Epithelial cell of proximal tubule (primary cell): ENCODE results near the gene POLG2. TPM values are rescaled to one million over a fixed set of nuclear protein-coding genes. Genes with fewer than 3 reads are reported as not detected.
"Not testable (repeated sequence)": the region's sequence is repeated elsewhere in the genome, so short reads cannot be mapped to it uniquely, and the experiment has no call there.

ENCODE experiments used
- DNase-seq: peaks from one replicate; pipeline ENCODE4 v3.0.0-alpha.2; 2011; ENCODE audit warnings: low read depth
- H3K4me3 ChIP-seq: 2 replicates; pipeline ENCODE4 v1.5.1; 2011; ENCODE audit warnings: low read depth, mild to moderate bottlenecking, low read length
- CTCF ChIP-seq: conservative IDR thresholded peaks from 2 replicates; pipeline ENCODE4 v1.5.1; 2012; ENCODE audit warnings: low read depth, mild to moderate bottlenecking, low read length
- total RNA-seq: library from RNA; depleted of rRNA; stranded (reverse); fragments of >200 nt; gene quantifications from 2 replicates; pipeline ENCODE4 v1.2.3, GENCODE V29; 2015

Gene POLG2
- total RNA-seq, 1 donor from 2014 or later = 14.9 TPM

- TF ChIP-seq CTCF = no peak
- H3K4me3 ChIP-seq = peak overlapping the region; percentile 74
- DNase-seq = no peak
Measured at GRCh38 chr17:64497565-64498035, 746 bp upstream of the POLG2 start.

DNA sequence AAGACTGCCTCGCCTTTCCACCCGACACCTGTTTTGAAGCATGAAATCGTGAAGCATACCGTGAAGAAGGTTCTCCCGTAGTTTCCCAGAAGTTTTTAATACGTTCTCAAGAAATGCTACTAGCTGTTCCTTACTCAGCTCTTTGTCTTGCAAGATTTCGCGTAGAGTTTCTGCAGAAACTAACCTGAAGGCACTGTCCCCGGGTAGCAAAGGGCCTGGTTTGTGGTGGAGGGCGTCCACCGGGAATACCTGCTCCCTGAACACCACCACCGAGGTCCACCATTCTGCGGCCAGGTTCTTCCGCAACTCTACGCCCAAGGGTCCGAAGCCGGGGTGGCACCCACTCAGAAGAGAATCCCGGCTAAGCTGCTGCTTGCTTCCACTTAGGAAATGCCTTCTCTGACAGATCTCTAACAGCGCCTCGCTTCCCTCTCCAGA, 487 bp downstream of the POLG2 start:
- H3K4me3 ChIP-seq = peak overlapping the region; percentile 74
- no peak for DNase-seq
- no peak for TF ChIP-seq CTCF

DNA sequence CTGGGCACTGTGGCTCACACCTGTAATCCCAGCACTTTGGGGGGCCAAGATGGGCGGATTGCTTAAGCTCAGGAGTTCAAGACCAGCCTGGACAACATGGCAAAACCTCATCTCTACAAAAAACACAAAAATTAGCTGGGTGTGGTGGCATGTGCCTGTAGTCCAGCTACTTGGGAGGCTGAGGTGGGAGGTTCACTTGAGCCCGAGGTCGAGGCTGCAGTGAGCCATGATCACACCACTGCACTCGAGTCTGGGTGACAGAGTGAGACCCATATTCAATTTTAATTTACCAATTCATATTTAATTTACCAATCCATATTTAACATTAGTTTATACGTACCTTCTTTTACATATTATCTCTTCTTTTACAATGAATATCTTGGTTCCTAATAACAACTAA, 1.6 kb downstream of the POLG2 start:
- peak overlapping the region; percentile 74 for H3K4me3 ChIP-seq
- DNase-seq = not testable (repeated sequence)

- H3K4me3 ChIP-seq = no peak overlapping the region
- no peak for DNase-seq
- TF ChIP-seq CTCF = no peak
Measured at GRCh38 chr17:64494121-64494520, 2.7 kb downstream of the POLG2 start.

- TF ChIP-seq CTCF = peak; percentile 46
- no peak for DNase-seq
- H3K4me3 ChIP-seq = no peak overlapping the region
Measured at GRCh38 chr17:64492481-64493109, 4.3 kb downstream of the POLG2 start.

DNA sequence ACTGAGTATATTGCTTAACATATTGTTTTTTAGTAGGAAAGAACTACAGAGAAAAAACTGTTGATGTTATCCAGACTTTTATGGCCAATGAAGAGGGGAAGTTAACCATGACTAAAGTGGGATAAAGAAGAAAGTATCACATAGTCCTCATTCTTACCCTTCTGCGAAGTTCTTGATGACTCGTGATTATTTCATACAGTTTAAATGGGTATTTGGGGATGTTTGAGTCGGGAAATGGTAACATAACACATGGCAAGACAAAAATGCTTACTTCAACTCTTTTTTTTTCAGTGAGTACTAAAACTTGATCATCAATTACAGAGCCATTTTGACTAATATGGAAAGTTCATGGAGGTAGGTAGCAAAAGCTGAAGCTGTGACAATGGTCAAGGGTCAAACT, 4.9 kb downstream of the POLG2 start:
- TF ChIP-seq CTCF = no peak
- DNase-seq = no peak
- no peak overlapping the region for H3K4me3 ChIP-seq

GRCh38 chr17:64491034-64491860, 5.6 kb downstream of the POLG2 start:
- H3K4me3 ChIP-seq = no peak overlapping the region
- TF ChIP-seq CTCF = peak; percentile 82
- DNase-seq = no peak
